Mucosa of stomach (tissue), 1 donor: ENCODE data around the gene MECP2.
"Not testable (repeated sequence)": the region's sequence is repeated elsewhere in the genome, so short reads cannot be mapped to it uniquely, and the experiment has no call there.

ENCODE experiments used
- H3K27me3 ChIP-seq: one replicate; pipeline ENCODE4 v1.7.0; 2013; ENCODE audit warnings: mild to moderate bottlenecking, low read length; ENCODE audit not compliant: control insufficient read depth, insufficient read depth
- H3K36me3 ChIP-seq: one replicate; pipeline ENCODE4 v1.7.0; 2013; ENCODE audit warnings: low read length; ENCODE audit not compliant: control insufficient read depth, insufficient read depth
- H3K4me1 ChIP-seq: one replicate; pipeline ENCODE4 v1.7.0; 2013; ENCODE audit warnings: mild to moderate bottlenecking, low read length; ENCODE audit not compliant: control insufficient read depth, insufficient read depth
- H3K4me3 ChIP-seq: one replicate; pipeline ENCODE4 v1.7.0; 2013; ENCODE audit warnings: low read length
- H3K9ac ChIP-seq: one replicate; pipeline ENCODE4 v1.7.0; 2013; ENCODE audit warnings: mild to moderate bottlenecking, low read length, moderate library complexity
- H3K9me3 ChIP-seq: one replicate; pipeline ENCODE4 v1.7.0; 2013; ENCODE audit warnings: mild to moderate bottlenecking, low read length, moderate library complexity; ENCODE audit not compliant: control insufficient read depth
- donor health status: Pancreatic carcinoma.

The MECP2 gene

DNA sequence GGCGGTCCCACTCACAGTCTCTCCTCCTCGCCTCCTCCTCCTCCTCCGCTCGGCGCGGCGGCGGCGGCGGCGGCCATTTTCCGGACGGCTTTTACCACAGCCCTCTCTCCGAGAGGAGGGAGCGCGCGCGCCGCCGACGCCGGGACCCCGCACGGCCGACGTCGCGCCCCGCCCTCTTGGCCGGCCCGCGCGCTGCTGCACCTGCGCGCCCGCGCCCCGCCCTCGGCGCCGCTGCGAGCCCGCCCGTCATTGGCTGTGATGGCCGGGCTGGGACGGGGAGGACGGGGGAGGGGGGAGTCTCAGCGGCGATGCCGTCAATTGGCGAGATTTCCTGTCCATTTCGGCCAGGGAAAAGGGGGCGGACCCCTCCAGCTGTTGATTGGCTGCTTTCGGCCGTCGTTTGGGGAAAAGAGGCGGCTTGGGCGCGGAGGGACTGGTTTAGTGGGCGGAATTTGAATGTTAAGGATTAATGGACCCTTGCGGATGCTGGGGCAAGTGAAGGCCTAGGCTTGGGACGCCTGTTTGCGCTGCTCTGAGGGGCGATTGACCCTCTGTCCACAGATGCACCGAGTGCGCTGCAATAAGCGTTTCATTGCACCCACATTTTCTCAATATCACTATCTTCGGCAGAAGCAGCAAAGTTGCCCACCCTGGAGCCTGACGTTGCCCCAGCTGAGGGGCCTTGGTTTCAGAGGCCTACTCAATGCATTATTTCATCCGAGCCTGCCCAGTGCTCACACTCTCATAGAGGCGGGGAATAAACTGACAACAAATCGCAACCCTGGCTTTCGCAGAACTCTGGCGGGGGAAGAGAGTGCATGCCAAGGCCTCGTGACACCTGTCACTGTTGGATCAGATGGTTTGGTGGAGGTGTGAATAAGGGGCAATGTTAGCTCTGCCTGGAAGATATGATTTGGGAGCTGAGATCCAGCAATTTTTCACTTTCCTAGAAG is at the start of gene MECP2:
Gene MECP2, minus strand, starts transcription at position 129 of the 953 bp plus-strand sequence.
- H3K36me3 ChIP-seq = no peaks in the 10 kb centered on the region
- H3K27me3 ChIP-seq = no peaks in the 10 kb centered on the region

GRCh38 chrX:154144010-154144409 is 46.5 kb upstream of the MECP2 start, which contains the start of gene OPN1LW:
TSS of gene OPN1LW (plus strand) at chrX:154144243. CDS start at chrX:154144284, 41 bp downstream.
- H3K9ac ChIP-seq, H3K36me3 ChIP-seq, H3K4me3 ChIP-seq, H3K27me3 ChIP-seq, H3K9me3 ChIP-seq, H3K4me1 ChIP-seq: not testable (repeated sequence)

More for the DNA sequence above, at the start of gene MECP2:
- peaks cover 7% of the 10 kb centered on the region for H3K4me1 ChIP-seq
- no peaks in the 10 kb centered on the region for H3K9me3 ChIP-seq
- H3K9ac ChIP-seq = peak within 1 kb of the TSS; percentile 61
- H3K4me3 ChIP-seq = peak within 1 kb of the TSS; percentile 31

- Histone ChIP-seq H3K4me3 (no peak overlapping the region), H3K4me1 (no peaks in the 10 kb centered on the region), H3K27me3 (no peaks in the 10 kb centered on the region)
Measured at GRCh38 chrX:154142950-154143745, 45.6 kb upstream of the MECP2 start.

DNA sequence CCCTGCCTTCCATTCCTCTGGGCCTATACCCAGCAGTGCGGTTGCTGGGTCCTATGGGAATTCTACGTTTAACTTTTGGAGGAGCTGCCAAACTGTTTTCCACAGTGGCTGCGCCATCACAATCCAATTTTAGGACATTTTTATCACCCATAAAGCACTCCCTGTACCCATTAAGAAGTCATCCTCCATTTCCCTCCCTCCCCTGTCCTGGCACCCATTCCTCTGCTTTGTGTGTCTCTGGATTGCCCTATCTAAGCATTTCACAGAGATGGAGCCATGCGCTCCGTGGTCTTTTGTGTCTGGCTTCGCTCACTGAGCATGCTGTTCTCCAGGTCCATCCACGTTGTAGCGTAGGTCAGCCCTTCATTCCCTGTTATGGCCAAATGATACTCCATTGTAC is 44.9 kb upstream of the MECP2 start:
- Histone ChIP-seq H3K27me3 (no peaks in the 10 kb centered on the region), H3K9ac (no peak overlapping the region), H3K36me3 (no peaks in the 10 kb centered on the region), H3K4me1 (no peaks in the 10 kb centered on the region), H3K4me3 (no peak overlapping the region), H3K9me3 (no peaks in the 10 kb centered on the region)

More at GRCh38 chrX:154142950-154143745, 45.6 kb upstream of the MECP2 start:
- Histone ChIP-seq H3K9ac (no peak overlapping the region), H3K36me3 (no peaks in the 10 kb centered on the region), H3K9me3 (no peaks in the 10 kb centered on the region)

DNA sequence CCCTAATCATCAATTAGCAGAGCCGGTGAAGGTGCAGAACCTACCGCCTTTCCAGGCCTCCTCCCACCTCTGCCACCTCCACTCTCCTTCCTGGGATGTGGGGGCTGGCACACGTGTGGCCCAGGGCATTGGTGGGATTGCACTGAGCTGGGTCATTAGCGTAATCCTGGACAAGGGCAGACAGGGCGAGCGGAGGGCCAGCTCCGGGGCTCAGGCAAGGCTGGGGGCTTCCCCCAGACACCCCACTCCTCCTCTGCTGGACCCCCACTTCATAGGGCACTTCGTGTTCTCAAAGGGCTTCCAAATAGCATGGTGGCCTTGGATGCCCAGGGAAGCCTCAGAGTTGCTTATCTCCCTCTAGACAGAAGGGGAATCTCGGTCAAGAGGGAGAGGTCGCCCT is 43.2 kb upstream of the MECP2 start:
- H3K4me1 ChIP-seq = no peaks in the 10 kb centered on the region
- no peak overlapping the region for H3K4me3 ChIP-seq
- H3K9me3 ChIP-seq = no peaks in the 10 kb centered on the region

GRCh38 chrX:154140206-154140605 is 42.7 kb upstream of the MECP2 start:
- Histone ChIP-seq H3K36me3 (no peaks in the 10 kb centered on the region), H3K27me3 (no peaks in the 10 kb centered on the region), H3K4me1 (no peaks in the 10 kb centered on the region), H3K4me3 (no peak overlapping the region), H3K9ac (no peak overlapping the region), H3K9me3 (no peaks in the 10 kb centered on the region)

More for the DNA sequence above, 43.2 kb upstream of the MECP2 start:
- Histone ChIP-seq H3K27me3 (no peaks in the 10 kb centered on the region), H3K9ac (no peak overlapping the region), H3K36me3 (no peaks in the 10 kb centered on the region)

DNA sequence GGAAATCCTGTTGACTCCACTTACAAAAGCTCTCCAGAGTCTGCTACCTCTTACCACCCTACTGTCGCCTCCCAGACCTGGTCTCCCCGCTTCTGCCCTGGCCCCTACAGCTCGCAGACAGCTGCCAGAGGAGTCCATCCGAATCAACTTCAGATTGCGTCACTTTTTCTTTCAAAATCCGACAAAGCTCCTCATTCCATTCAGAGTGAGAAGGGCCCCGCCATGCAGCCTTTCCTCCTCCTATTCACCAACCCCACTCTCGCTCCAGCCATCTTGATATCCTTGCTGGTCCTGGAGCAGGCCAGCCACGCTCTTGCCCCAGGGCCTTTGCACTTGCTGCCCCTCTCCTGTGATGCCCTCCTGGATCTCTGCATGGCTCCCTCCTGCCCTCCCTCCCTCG is 41.3 kb upstream of the MECP2 start:
- H3K9me3 ChIP-seq = no peaks in the 10 kb centered on the region
- H3K9ac ChIP-seq = no peak overlapping the region
- H3K4me3 ChIP-seq = no peak overlapping the region
- H3K4me1 ChIP-seq = no peaks in the 10 kb centered on the region
- H3K36me3 ChIP-seq = no peaks in the 10 kb centered on the region
- H3K27me3 ChIP-seq = no peaks in the 10 kb centered on the region

- Histone ChIP-seq H3K9ac (peak overlapping the region; percentile 47), H3K4me1 (no peaks in the 10 kb centered on the region), H3K4me3 (no peak overlapping the region), H3K9me3 (no peaks in the 10 kb centered on the region), H3K27me3 (no peaks in the 10 kb centered on the region), H3K36me3 (no peaks in the 10 kb centered on the region)
Measured at GRCh38 chrX:154136627-154137161, 39.2 kb upstream of the MECP2 start.

DNA sequence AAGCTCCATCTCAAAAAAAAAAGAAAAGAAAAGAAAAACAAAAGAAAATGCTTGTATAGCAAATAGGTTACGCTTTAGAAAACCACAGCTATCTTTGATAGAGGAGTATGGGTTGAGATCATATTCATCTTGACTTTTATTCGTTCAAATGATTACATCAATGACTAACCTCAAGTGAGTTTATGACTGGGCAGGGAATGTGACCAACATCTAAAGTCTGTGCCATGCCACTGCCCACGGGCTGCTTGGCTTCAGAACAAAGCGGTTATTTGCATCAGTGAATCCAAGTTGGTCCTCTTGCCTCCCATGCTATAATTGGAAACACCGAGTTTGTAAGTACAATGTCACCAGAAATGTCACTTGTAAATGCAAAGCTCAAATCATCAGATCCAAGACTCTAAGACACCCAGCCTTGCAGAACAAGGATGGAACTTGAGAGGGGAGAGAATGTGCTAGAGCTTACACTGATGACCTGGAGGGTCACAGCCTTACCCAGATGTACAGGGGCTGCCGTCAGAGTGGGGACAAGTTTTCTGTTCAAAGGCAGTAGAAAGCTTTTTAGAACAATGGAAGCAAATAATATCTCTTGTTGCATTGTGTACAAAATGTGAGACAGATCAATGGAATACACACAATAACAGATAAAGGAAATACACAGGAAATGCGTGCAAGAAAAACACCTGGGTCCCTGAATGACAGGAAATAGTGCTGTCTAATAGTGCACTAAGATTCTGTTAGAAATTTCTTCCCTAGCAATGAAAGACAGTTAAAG is 38.1 kb upstream of the MECP2 start:
- H3K4me1 ChIP-seq = no peaks in the 10 kb centered on the region
- H3K27me3 ChIP-seq = no peaks in the 10 kb centered on the region
- H3K4me3 ChIP-seq = no peak overlapping the region
- H3K9me3 ChIP-seq = no peaks in the 10 kb centered on the region
- no peak overlapping the region for H3K9ac ChIP-seq
- H3K36me3 ChIP-seq = no peaks in the 10 kb centered on the region

GRCh38 chrX:154132366-154132765 is 34.8 kb upstream of the MECP2 start:
- no peaks in the 10 kb centered on the region for H3K9me3 ChIP-seq
- H3K36me3 ChIP-seq = no peaks in the 10 kb centered on the region
- no peak overlapping the region for H3K9ac ChIP-seq
- no peaks in the 10 kb centered on the region for H3K4me1 ChIP-seq
- H3K4me3 ChIP-seq = no peak overlapping the region
- H3K27me3 ChIP-seq = no peaks in the 10 kb centered on the region

DNA sequence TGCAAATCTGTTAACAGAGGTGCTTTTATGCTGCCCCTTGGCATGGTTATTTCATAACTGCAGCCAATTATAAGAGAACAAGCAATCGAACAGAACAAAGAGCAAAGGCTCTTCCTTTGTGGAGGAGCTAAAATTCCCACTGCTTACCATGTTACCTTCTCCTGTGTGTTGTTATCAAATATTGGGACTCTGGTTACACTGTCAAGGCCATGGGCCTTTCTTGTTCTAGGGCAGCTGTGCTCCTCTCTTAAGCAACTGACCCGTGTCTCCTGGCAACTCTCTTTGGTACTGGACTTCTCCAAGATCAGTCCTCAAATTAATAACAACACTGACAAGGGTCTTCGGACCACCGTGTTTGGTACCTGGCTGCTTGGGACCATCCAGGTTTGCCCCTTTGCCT is 34.4 kb upstream of the MECP2 start:
- no peaks in the 10 kb centered on the region for H3K27me3 ChIP-seq
- H3K4me3 ChIP-seq = no peak overlapping the region
- H3K36me3 ChIP-seq = no peaks in the 10 kb centered on the region
- no peaks in the 10 kb centered on the region for H3K4me1 ChIP-seq
- H3K9ac ChIP-seq = no peak overlapping the region
- no peaks in the 10 kb centered on the region for H3K9me3 ChIP-seq
